GM23338 (cell line): ENCODE measurements around the gene TERT. TPM values are rescaled to one million over a fixed set of nuclear protein-coding genes. Genes with fewer than 3 reads are reported as not detected.

ENCODE experiments used
- ATAC-seq: fragments of 200-7000 bp; cut with Tn5 transposase; 3 replicates; pipeline ENCODE4 v1.9.1; 2020
- DNase-seq: peaks from one replicate; pipeline ENCODE4 v3.0.0-alpha.2; 2015; ENCODE audit warnings: low spot score
- H2AFZ ChIP-seq: fragments of 200-600 bp; sonication (generic); 2 replicates; pipeline ENCODE4 v1.8.0; 2016; ENCODE audit warnings: antibody characterized with exemption, mild to moderate bottlenecking, moderate library complexity
- H3F3A ChIP-seq: fragments of 200-600 bp; sonication (generic); replicated peaks from 2 replicates; pipeline ENCODE4 v1.8.0; 2017; ENCODE audit warnings: antibody characterized with exemption, mixed run types, low read depth
- H3K27ac ChIP-seq: fragments of 200-600 bp; sonication (generic); 2 replicates; pipeline ENCODE4 v1.6.1; 2016; ENCODE audit warnings: low read depth
- H3K27me3 ChIP-seq: fragments of 200-600 bp; sonication (generic); 2 replicates; pipeline ENCODE4 v1.8.0; 2016; ENCODE audit warnings: mild to moderate bottlenecking, mixed run types, moderate library complexity; ENCODE audit not compliant: insufficient read depth
- H3K36me3 ChIP-seq: fragments of 200-600 bp; sonication (generic); 2 replicates; pipeline ENCODE4 v1.8.0; 2016; ENCODE audit warnings: mild to moderate bottlenecking; ENCODE audit not compliant: insufficient read depth
- H3K4me1 ChIP-seq: fragments of 200-600 bp; sonication (generic); 2 replicates; pipeline ENCODE4 v1.8.0; 2016; ENCODE audit warnings: mild to moderate bottlenecking, moderate library complexity; ENCODE audit not compliant: insufficient read depth
- H3K4me2 ChIP-seq: fragments of 200-600 bp; sonication (generic); 2 replicates; pipeline ENCODE4 v1.7.1; 2017; ENCODE audit warnings: mixed run types
- H3K4me3 ChIP-seq: fragments of 200-600 bp; sonication (generic); 2 replicates; pipeline ENCODE4 v1.6.1; 2016; ENCODE audit warnings: mixed run types
- H3K79me2 ChIP-seq: fragments of 200-600 bp; sonication (generic); replicated peaks from 2 replicates; pipeline ENCODE4 v1.8.0; 2017; ENCODE audit warnings: mild to moderate bottlenecking; ENCODE audit not compliant: insufficient read depth
- H3K9me2 ChIP-seq: fragments of 200-600 bp; sonication (generic); 2 replicates; pipeline ENCODE4 v1.8.0; 2017; ENCODE audit not compliant: insufficient read depth
- H4K20me1 ChIP-seq: fragments of 200-600 bp; sonication (generic); replicated peaks from 2 replicates; pipeline ENCODE4 v1.8.0; 2017; ENCODE audit warnings: mild to moderate bottlenecking; ENCODE audit not compliant: insufficient read depth
- H3K27ac Mint-ChIP-seq: 2 replicates; pipeline ENCODE4 v1.8.0; 2020; ENCODE audit warnings: inconsistent platforms, mild to moderate bottlenecking, moderate library complexity, mixed read lengths
- H3K27me3 Mint-ChIP-seq: 3 replicates; pipeline ENCODE4 v1.8.0; 2022; ENCODE audit warnings: low read depth, mild to moderate bottlenecking, moderate library complexity, mixed read lengths, inconsistent platforms; ENCODE audit not compliant: insufficient read depth, poor library complexity
- H3K36me3 Mint-ChIP-seq: 3 replicates; pipeline ENCODE4 v1.8.0; 2021; ENCODE audit warnings: low read depth, mild to moderate bottlenecking, inconsistent platforms, moderate library complexity, mixed read lengths
- H3K4me1 Mint-ChIP-seq: 3 replicates; pipeline ENCODE4 v1.8.0; 2020; ENCODE audit warnings: mild to moderate bottlenecking, inconsistent platforms, mixed read lengths
- H3K4me3 Mint-ChIP-seq: 3 replicates; pipeline ENCODE4 v1.8.0; 2021; ENCODE audit warnings: moderate library complexity, mild to moderate bottlenecking, inconsistent platforms, mixed read lengths
- H3K9me3 Mint-ChIP-seq: 3 replicates; pipeline ENCODE4 v1.8.0; 2020; ENCODE audit warnings: moderate library complexity, mild to moderate bottlenecking, inconsistent platforms, mixed read lengths
- CREB1 ChIP-seq: fragments of 250-450 bp; sonication (Bioruptor Pico); IDR thresholded peaks from 2 replicates; pipeline ENCODE4 v1.5.0; 2020; ENCODE audit warnings: low read depth, mild to moderate bottlenecking, moderate library complexity
- CTCF ChIP-seq, 2 experiments: fragments of 200-600 bp in 1 of 2; sonication (generic) in 1 of 2; conservative IDR thresholded peaks; 2 replicates each; pipeline versions ENCODE4 v1.5.1 to v1.6.1; 2016 to 2017; ENCODE audit warnings: antibody characterized with exemption in 2 of 2, low read depth in 2 of 2, mild to moderate bottlenecking in 2 of 2, moderate library complexity in 1 of 2
- EZH2 ChIP-seq: fragments of 200-600 bp; sonication (generic); IDR thresholded peaks from one replicate; pipeline ENCODE4 v1.8.0; 2017; ENCODE audit warnings: antibody characterized with exemption, mild to moderate bottlenecking, low read depth; ENCODE audit not compliant: unreplicated experiment
- EZH2phosphoT487 ChIP-seq: fragments of 200-600 bp; sonication (generic); IDR thresholded peaks from one replicate; pipeline ENCODE4 v1.8.1; 2018; ENCODE audit warnings: antibody characterized with exemption; ENCODE audit not compliant: unreplicated experiment
- JUNB ChIP-seq: IDR thresholded peaks from one replicate; pipeline ENCODE4 v1.6.1; 2016; ENCODE audit warnings: antibody characterized with exemption; ENCODE audit not compliant: unreplicated experiment
- NANOG ChIP-seq: IDR thresholded peaks from 2 replicates; pipeline ENCODE4 v1.6.1; 2016; ENCODE audit warnings: antibody characterized with exemption, borderline replicate concordance
- POLR2AphosphoS5 ChIP-seq: IDR thresholded peaks from 2 replicates; pipeline ENCODE4 v1.6.1; 2016; ENCODE audit warnings: antibody characterized with exemption, low read depth
- REST ChIP-seq: IDR thresholded peaks from one replicate; pipeline ENCODE4 v1.6.1; 2018; ENCODE audit warnings: antibody characterized with exemption; ENCODE audit not compliant: unreplicated experiment
- STAT1 ChIP-seq: IDR thresholded peaks from one replicate; pipeline ENCODE4 v1.6.1; 2016; ENCODE audit warnings: antibody characterized with exemption; ENCODE audit not compliant: unreplicated experiment
- ZNF114 ChIP-seq: fragments of 250-450 bp; sonication (Bioruptor Pico); IDR thresholded peaks from 2 replicates; pipeline ENCODE4 v1.5.0; 2020; ENCODE audit warnings: mild to moderate bottlenecking, moderate library complexity
- ZNF331 ChIP-seq: fragments of 250-450 bp; sonication (Bioruptor Pico); IDR thresholded peaks from 2 replicates; pipeline ENCODE4 v1.5.0; 2020; ENCODE audit warnings: low read depth, mild to moderate bottlenecking, moderate library complexity
- ZNF462 ChIP-seq: fragments of 250-450 bp; sonication (Bioruptor Pico); IDR thresholded peaks from 2 replicates; pipeline ENCODE4 v1.5.0; 2020; ENCODE audit warnings: mild to moderate bottlenecking, moderate library complexity
- polyA plus RNA-seq: library from polyadenylated mRNA; unstranded; fragments of >200 nt; fragmentation: Nextera tagmentation; extraction: Ambion mirVana; gene quantifications from 2 replicates; pipeline ENCODE4 v1.2.1, GENCODE V29; 2016
- total RNA-seq: library from RNA; depleted of rRNA; stranded (reverse); fragments of >200 nt; shearing (Covaris generic); gene quantifications from 2 replicates; pipeline ENCODE4 v1.2.3, GENCODE V29; 2014
- TF ChIP-seq, protein P1 (sequence below): IDR thresholded peaks from 2 replicates; pipeline ENCODE4 v1.6.1; 2016; ENCODE audit warnings: antibody characterized with exemption

The TERT gene
- total and polyA plus RNA-seq, 2 experiments from 2014 or later, result 9.8 to 46.4 TPM

DNA sequence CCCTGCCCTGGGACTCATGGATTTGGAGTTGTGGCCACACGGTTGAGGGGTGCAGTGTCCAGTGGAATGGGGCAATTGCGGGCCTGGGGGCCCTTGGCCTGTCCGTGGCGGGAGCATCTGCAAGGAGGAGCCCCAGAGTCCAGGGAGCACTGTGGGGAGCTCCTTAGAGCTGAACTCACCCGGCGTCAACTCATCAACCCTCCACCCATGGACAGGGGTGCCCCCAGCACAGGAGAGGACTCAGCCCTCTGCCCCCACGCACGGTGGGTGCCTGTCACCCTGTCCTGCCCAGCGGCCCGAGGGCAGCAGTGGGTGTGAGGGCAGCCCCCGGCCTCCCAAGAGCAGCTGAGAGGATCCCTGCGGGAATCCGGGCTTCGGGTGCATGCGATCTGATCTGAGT is 70.2 kb downstream of the TERT start:
- H3K27me3 Mint-ChIP-seq, result peaks cover 13% of the 10 kb centered on the region
- Histone ChIP-seq H3K4me3 (no peak overlapping the region), H3K9me2 (peaks cover 4% of the 10 kb centered on the region; the same call in 1 of the 2 replicates), H2AFZ (no peak overlapping the region), H3K4me1 (no peaks in the 10 kb centered on the region), H3K27ac (no peak overlapping the region), H3F3A (peaks cover 10% of the 10 kb centered on the region), H3K27me3 (no peaks in the 10 kb centered on the region), H3K79me2 (no peaks in the 10 kb centered on the region), H4K20me1 (no peaks in the 10 kb centered on the region), H3K36me3 (no peaks in the 10 kb centered on the region), H3K4me2 (no peak overlapping the region)
- peaks cover 15% of the 10 kb centered on the region for H3K4me1 Mint-ChIP-seq
- H3K36me3 Mint-ChIP-seq, result no peaks in the 10 kb centered on the region
- no peak for TF ChIP-seq ZNF114 (CRISPR knock-in tag)
- no peak for TF ChIP-seq ZNF331 (CRISPR knock-in tag)
- TF ChIP-seq JUNB, result no peak
- TF ChIP-seq, protein P1, sequence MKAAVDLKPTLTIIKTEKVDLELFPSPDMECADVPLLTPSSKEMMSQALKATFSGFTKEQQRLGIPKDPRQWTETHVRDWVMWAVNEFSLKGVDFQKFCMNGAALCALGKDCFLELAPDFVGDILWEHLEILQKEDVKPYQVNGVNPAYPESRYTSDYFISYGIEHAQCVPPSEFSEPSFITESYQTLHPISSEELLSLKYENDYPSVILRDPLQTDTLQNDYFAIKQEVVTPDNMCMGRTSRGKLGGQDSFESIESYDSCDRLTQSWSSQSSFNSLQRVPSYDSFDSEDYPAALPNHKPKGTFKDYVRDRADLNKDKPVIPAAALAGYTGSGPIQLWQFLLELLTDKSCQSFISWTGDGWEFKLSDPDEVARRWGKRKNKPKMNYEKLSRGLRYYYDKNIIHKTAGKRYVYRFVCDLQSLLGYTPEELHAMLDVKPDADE, result no peak
- no peak for TF ChIP-seq EZH2
- no peak for TF ChIP-seq EZH2phosphoT487
- TF ChIP-seq REST, result no peak
- TF ChIP-seq ZNF462, result no peak
- no peak for TF ChIP-seq CTCF (conservative IDR thresholded peaks at IDR 0.05; ENCODE audit: low read depth in 2 of 2)
- no peak for TF ChIP-seq NANOG
- no peak for TF ChIP-seq STAT1
- TF ChIP-seq CREB1 (CRISPR knock-in tag), result no peak
- TF ChIP-seq POLR2AphosphoS5, result no peak
- H3K27ac Mint-ChIP-seq, result no peak overlapping the region
- DNase-seq (no peak), ATAC-seq (no peak)
- no peaks in the 10 kb centered on the region; the same call in 1 of the 3 replicates for H3K9me3 Mint-ChIP-seq
- H3K4me3 Mint-ChIP-seq, result no peak overlapping the region
